ES-I3 (cell line): Measurements from ENCODE around the gene CA10.

Source experiments
- H3K36me3 ChIP-seq: 2 replicates; pipeline ENCODE4 v1.6.1; 2013; ENCODE audit warnings: mild to moderate bottlenecking, low read length, control low read depth, moderate library complexity; ENCODE audit not compliant: insufficient read depth
- H3K4me1 ChIP-seq: 2 replicates; pipeline ENCODE4 v1.6.1; 2013; ENCODE audit warnings: mild to moderate bottlenecking, control low read depth, low read length; ENCODE audit not compliant: insufficient read depth
- H3K9ac ChIP-seq: 2 replicates; pipeline ENCODE4 v1.6.1; 2013; ENCODE audit warnings: low read depth, mild to moderate bottlenecking, low read length, moderate library complexity
- H3K9me3 ChIP-seq: 2 replicates; pipeline ENCODE4 v1.6.1; 2013; ENCODE audit warnings: mild to moderate bottlenecking, low read length, moderate library complexity; ENCODE audit not compliant: control insufficient read depth, insufficient read depth

Gene CA10

GRCh38 chr17:51638971-51639370 lies 519.5 kb downstream of the CA10 start:
- no peaks in the 10 kb centered on the region for H3K9me3 ChIP-seq
- peaks cover 13% of the 10 kb centered on the region for H3K4me1 ChIP-seq
- H3K36me3 ChIP-seq, result no peaks in the 10 kb centered on the region
- H3K9ac ChIP-seq, result no peak overlapping the region

GRCh38 chr17:51636291-51636690 lies 522.2 kb downstream of the CA10 start:
- Histone ChIP-seq H3K9ac (no peak overlapping the region), H3K4me1 (peaks cover 13% of the 10 kb centered on the region), H3K36me3 (no peaks in the 10 kb centered on the region), H3K9me3 (no peaks in the 10 kb centered on the region)

- no peaks in the 10 kb centered on the region for H3K4me1 ChIP-seq
- no peak overlapping the region for H3K9ac ChIP-seq
- H3K36me3 ChIP-seq, result no peaks in the 10 kb centered on the region
- no peaks in the 10 kb centered on the region for H3K9me3 ChIP-seq
Measured at GRCh38 chr17:51630101-51630671, 528.3 kb downstream of the CA10 start.

GRCh38 chr17:51629232-51629631 lies 529.3 kb downstream of the CA10 start:
- H3K36me3 ChIP-seq, result no peaks in the 10 kb centered on the region
- H3K9me3 ChIP-seq, result no peaks in the 10 kb centered on the region
- no peak overlapping the region for H3K9ac ChIP-seq
- H3K4me1 ChIP-seq, result no peaks in the 10 kb centered on the region

- no peak overlapping the region for H3K9ac ChIP-seq
Measured at GRCh38 chr17:51627779-51628178, 530.7 kb downstream of the CA10 start.

GRCh38 chr17:51618476-51618875 lies 540.0 kb downstream of the CA10 start:
- Histone ChIP-seq H3K9ac (no peak overlapping the region), H3K36me3 (no peaks in the 10 kb centered on the region), H3K9me3 (no peaks in the 10 kb centered on the region), H3K4me1 (no peaks in the 10 kb centered on the region)

More at GRCh38 chr17:51627779-51628178, 530.7 kb downstream of the CA10 start:
- H3K36me3 ChIP-seq, result no peaks in the 10 kb centered on the region
- no peaks in the 10 kb centered on the region for H3K4me1 ChIP-seq
- H3K9me3 ChIP-seq, result no peaks in the 10 kb centered on the region

GRCh38 chr17:51617986-51618385 lies 540.5 kb downstream of the CA10 start:
- H3K4me1 ChIP-seq, result no peaks in the 10 kb centered on the region
- H3K9me3 ChIP-seq, result no peaks in the 10 kb centered on the region
- no peaks in the 10 kb centered on the region for H3K36me3 ChIP-seq
- H3K9ac ChIP-seq, result no peak overlapping the region

GRCh38 chr17:51613255-51613654 lies 545.3 kb downstream of the CA10 start:
- no peaks in the 10 kb centered on the region for H3K36me3 ChIP-seq
- H3K9me3 ChIP-seq, result no peaks in the 10 kb centered on the region
- no peak overlapping the region for H3K9ac ChIP-seq

GRCh38 chr17:51612692-51613091 lies 545.8 kb downstream of the CA10 start:
- Histone ChIP-seq H3K36me3 (no peaks in the 10 kb centered on the region), H3K9ac (no peak overlapping the region), H3K4me1 (no peaks in the 10 kb centered on the region; the same call in 1 of the 2 replicates), H3K9me3 (no peaks in the 10 kb centered on the region)

More at GRCh38 chr17:51613255-51613654, 545.3 kb downstream of the CA10 start:
- no peaks in the 10 kb centered on the region; the same call in 1 of the 2 replicates for H3K4me1 ChIP-seq

GRCh38 chr17:51611585-51611984 lies 546.9 kb downstream of the CA10 start:
- Histone ChIP-seq H3K36me3 (no peaks in the 10 kb centered on the region), H3K4me1 (no peaks in the 10 kb centered on the region; the same call in 1 of the 2 replicates), H3K9ac (no peak overlapping the region), H3K9me3 (no peaks in the 10 kb centered on the region)

GRCh38 chr17:51610834-51611233 lies 547.7 kb downstream of the CA10 start:
- H3K36me3 ChIP-seq, result no peaks in the 10 kb centered on the region
- no peak overlapping the region for H3K9ac ChIP-seq
- no peaks in the 10 kb centered on the region for H3K9me3 ChIP-seq
- no peaks in the 10 kb centered on the region; the same call in 1 of the 2 replicates for H3K4me1 ChIP-seq

GRCh38 chr17:51610155-51610554 lies 548.4 kb downstream of the CA10 start:
- Histone ChIP-seq H3K4me1 (no peaks in the 10 kb centered on the region; the same call in 1 of the 2 replicates), H3K9me3 (no peaks in the 10 kb centered on the region), H3K9ac (no peak overlapping the region), H3K36me3 (no peaks in the 10 kb centered on the region)

- Histone ChIP-seq H3K9ac (no peak overlapping the region), H3K9me3 (no peaks in the 10 kb centered on the region), H3K36me3 (no peaks in the 10 kb centered on the region), H3K4me1 (no peaks in the 10 kb centered on the region; the same call in 1 of the 2 replicates)
Measured at GRCh38 chr17:51608251-51608933, 550.1 kb downstream of the CA10 start.

GRCh38 chr17:51607512-51607911 lies 551.0 kb downstream of the CA10 start:
- no peaks in the 10 kb centered on the region for H3K9me3 ChIP-seq
- no peaks in the 10 kb centered on the region; the same call in 1 of the 2 replicates for H3K4me1 ChIP-seq
- H3K9ac ChIP-seq, result no peak overlapping the region
- H3K36me3 ChIP-seq, result no peaks in the 10 kb centered on the region

- no peaks in the 10 kb centered on the region for H3K4me1 ChIP-seq
- H3K9me3 ChIP-seq, result no peaks in the 10 kb centered on the region
- H3K36me3 ChIP-seq, result no peaks in the 10 kb centered on the region
- H3K9ac ChIP-seq, result no peak overlapping the region
Measured at GRCh38 chr17:51604299-51605020, 554.1 kb downstream of the CA10 start.
